C4-2B (cell line): Measurements from ENCODE around the gene SLC39A13.

Source experiments
- ZFX ChIP-seq: fragments of 450-650 bp; IDR thresholded peaks from 2 replicates; pipeline ENCODE4 v1.6.1; 2017
- TF ChIP-seq, protein P1 (sequence below): fragments of 450-650 bp; conservative IDR thresholded peaks from 2 replicates; pipeline ENCODE4 v1.5.1; 2017; ENCODE audit warnings: mild to moderate bottlenecking

GRCh38 chr11:47396049-47396320, 12.4 kb upstream of the SLC39A13 start:
- TF ChIP-seq, protein P1, sequence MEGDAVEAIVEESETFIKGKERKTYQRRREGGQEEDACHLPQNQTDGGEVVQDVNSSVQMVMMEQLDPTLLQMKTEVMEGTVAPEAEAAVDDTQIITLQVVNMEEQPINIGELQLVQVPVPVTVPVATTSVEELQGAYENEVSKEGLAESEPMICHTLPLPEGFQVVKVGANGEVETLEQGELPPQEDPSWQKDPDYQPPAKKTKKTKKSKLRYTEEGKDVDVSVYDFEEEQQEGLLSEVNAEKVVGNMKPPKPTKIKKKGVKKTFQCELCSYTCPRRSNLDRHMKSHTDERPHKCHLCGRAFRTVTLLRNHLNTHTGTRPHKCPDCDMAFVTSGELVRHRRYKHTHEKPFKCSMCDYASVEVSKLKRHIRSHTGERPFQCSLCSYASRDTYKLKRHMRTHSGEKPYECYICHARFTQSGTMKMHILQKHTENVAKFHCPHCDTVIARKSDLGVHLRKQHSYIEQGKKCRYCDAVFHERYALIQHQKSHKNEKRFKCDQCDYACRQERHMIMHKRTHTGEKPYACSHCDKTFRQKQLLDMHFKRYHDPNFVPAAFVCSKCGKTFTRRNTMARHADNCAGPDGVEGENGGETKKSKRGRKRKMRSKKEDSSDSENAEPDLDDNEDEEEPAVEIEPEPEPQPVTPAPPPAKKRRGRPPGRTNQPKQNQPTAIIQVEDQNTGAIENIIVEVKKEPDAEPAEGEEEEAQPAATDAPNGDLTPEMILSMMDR, result no peak
- TF ChIP-seq ZFX, result no peak
